ENCODE results near the gene CAMSAP1.

The CAMSAP1 gene

GRCh38 chr9:135878528-135879236 is 28.7 kb downstream of the CAMSAP1 start:
- DNase-seq = no peak

- DNase-seq = no peak
These were observed 29.4 kb downstream of the CAMSAP1 start for GRCh38 chr9:135877791-135878527.

GRCh38 chr9:135876936-135877335 is 30.4 kb downstream of the CAMSAP1 start:
- DNase-seq = no peak

DNA sequence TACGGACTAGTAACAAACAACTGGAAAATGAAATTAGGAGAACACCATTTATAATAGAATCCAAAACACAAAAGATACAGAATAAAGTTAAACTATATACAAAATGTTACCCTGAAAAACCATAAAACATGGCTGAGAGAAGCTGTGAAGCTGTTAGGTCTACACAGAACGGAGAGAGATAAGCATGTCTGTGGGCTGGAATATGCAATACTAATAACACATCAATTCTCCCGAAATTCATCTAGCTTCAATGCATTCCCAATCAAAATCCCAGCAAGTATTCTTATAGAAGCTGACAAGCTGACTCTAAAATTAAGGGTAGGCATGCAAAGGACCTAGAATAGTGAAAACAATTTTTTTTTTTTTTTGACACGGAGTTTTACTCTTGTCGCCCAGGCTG is 32.5 kb downstream of the CAMSAP1 start:
- DNase-seq = no peak

DNA sequence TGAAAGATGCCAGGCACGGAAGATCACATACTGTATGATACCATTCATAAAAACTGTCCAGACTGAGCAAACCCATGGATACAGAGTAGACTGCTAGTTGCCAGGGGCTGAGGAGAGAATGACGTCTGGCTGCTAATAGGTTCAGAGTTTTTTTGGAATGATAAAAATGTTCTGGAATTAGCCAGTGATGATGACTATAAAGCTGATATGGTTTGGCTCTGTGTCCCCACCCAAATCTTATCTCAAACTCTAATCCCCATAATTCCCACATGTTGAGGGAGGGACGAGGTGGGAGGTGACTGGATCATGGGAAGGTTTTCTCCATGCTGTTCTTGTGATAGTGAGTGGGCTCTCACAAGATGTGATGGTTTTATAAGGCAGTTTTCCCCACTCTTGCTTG is 37.4 kb downstream of the CAMSAP1 start:
- no peak for DNase-seq

- no peak for DNase-seq
These were observed 41.8 kb downstream of the CAMSAP1 start for GRCh38 chr9:135865531-135865930.

GRCh38 chr9:135864447-135865049 is 42.8 kb downstream of the CAMSAP1 start:
- DNase-seq = no peak

DNA sequence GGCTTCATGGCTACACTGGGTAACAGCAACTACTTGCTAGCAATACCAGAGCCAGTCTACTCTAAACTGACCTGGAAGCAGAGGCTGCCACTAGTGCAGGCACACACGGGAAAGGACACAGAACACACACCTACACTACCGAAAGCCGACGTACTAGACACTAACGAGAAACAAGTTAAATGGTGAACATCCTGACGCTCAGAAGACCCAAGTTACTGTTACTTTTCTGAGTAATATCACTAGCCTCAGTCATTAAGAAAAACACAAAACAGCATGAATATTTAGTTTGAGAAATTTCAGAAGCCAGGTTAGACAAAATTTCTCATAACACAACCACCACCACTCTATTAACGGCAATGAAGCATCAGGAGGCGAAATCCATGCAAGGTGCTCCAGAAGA is 44.5 kb downstream of the CAMSAP1 start:
- DNase-seq = no peak

- DNase-seq = no peak
These were observed 48.7 kb downstream of the CAMSAP1 start for GRCh38 chr9:135858491-135859185.

- DNase-seq = no peak
These were observed 49.5 kb downstream of the CAMSAP1 start for GRCh38 chr9:135857843-135858242.

GRCh38 chr9:135857371-135857786 is 50.0 kb downstream of the CAMSAP1 start:
- DNase-seq = no peak

DNA sequence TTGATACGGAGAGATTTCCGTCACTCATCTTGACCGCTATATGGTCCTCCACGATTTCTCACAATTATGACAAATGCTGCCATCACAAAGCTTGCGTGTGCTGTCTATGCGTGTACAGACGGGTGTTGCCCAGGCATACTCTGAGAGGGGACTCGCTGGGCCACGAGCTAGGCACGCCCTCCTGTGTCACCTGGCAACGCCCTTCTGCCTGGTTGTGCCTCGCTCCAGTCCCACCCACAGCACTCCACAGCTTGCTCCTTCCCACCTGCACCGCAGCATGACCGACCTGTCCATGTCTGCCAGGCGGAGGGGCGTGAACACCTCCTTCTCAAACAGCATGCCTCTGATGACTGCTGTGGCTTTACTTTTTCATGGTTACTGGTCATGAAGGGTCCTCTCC is 55.6 kb downstream of the CAMSAP1 start:
- DNase-seq = peak; percentile 96

DNA sequence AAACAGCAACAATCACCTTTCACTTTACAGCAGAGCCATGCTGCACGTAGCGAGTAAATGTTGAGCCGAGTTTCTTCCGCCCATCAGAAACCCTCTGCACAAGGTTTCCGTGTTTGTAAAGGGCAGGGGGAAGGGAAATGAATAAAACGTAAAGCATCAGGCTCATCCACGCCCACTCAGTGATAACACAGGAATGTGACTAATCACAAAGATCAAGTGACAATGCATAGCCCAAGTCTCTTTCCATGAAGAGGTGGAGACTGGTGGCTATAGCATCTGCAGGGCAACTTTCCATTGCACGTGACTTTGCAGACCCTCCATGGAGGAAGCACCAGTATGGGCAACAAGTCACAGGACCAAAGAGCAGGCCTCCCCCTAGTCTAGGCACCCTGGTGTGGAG is 56.6 kb downstream of the CAMSAP1 start:
- DNase-seq = no peak

DNA sequence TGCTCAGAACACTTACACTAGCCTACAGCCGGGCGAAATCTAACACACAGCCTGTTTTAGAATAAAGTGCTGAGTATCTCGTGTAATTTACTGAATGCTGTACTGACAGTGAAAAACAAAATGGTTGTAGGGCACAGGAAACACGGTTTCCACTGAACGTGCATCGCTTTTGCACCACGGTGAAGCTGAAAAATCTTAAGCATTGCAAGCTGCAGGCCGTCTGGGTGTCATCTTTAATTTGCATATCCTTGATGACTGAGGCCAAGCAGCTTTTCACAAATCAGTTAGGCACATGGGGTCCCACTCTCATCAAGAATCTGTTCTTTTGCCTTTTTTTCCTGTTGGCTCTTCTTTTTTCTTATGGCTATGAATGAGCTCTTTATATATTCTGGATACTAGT is 58.2 kb downstream of the CAMSAP1 start:
- no peak for DNase-seq

- no peak for DNase-seq
These were observed 58.9 kb downstream of the CAMSAP1 start for GRCh38 chr9:135848341-135849047.

- no peak for DNase-seq
These were observed 59.5 kb downstream of the CAMSAP1 start for GRCh38 chr9:135847833-135848232.

DNA sequence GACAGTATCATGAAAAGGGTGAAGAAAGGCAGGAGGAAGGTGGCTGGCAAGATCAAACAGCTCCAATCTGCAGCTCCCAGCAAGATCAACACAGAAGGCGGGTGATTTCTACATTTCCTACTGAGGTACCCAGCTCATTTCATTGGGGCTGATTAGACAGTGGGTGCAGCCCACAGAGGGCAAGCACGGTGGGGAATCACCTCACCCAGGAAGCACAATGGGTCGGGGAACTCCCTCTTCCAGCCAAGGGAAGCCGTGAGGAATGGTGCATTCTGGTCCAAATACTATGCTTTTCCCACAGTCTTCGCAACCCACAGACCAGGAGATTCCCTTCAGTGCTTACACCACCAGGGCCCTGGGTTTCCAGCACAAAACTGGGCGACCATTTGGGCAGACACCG is 66.8 kb downstream of the CAMSAP1 start:
- no peak for DNase-seq

DNA sequence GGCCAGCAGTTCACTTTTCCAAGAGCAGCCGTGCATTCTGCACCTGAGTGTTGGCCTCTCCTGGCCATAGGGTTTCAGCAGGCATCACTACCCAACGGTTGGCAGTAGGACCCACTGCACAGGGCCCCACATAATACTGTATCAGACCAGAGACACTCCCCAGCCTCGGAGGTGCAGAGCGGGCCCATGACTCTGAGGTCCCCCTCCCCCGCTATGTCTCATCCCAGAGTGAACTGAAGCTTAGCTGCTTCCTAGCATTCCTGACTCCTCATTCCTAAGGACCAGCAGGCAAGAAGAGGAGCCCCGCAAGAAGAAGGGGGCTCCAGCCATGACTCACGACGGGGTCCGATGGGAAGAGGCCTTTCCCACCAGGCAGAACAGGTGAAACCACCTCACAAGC is 67.2 kb downstream of the CAMSAP1 start:
- no peak for DNase-seq

GRCh38 chr9:135839516-135839915 is 67.8 kb downstream of the CAMSAP1 start:
- DNase-seq = no peak

GRCh38 chr9:135835131-135835530 is 72.2 kb downstream of the CAMSAP1 start:
- no peak for DNase-seq

GRCh38 chr9:135833864-135834263 is 73.5 kb downstream of the CAMSAP1 start:
- DNase-seq = no peak

- no peak for DNase-seq
These were observed 76.8 kb downstream of the CAMSAP1 start for GRCh38 chr9:135830496-135830895.

- no peak for DNase-seq
These were observed 78.7 kb downstream of the CAMSAP1 start for GRCh38 chr9:135828656-135829055.

Measured in DMS79 (cell line).